Measurements from ENCODE around the gene PTCH2.

Gene PTCH2, protein sequence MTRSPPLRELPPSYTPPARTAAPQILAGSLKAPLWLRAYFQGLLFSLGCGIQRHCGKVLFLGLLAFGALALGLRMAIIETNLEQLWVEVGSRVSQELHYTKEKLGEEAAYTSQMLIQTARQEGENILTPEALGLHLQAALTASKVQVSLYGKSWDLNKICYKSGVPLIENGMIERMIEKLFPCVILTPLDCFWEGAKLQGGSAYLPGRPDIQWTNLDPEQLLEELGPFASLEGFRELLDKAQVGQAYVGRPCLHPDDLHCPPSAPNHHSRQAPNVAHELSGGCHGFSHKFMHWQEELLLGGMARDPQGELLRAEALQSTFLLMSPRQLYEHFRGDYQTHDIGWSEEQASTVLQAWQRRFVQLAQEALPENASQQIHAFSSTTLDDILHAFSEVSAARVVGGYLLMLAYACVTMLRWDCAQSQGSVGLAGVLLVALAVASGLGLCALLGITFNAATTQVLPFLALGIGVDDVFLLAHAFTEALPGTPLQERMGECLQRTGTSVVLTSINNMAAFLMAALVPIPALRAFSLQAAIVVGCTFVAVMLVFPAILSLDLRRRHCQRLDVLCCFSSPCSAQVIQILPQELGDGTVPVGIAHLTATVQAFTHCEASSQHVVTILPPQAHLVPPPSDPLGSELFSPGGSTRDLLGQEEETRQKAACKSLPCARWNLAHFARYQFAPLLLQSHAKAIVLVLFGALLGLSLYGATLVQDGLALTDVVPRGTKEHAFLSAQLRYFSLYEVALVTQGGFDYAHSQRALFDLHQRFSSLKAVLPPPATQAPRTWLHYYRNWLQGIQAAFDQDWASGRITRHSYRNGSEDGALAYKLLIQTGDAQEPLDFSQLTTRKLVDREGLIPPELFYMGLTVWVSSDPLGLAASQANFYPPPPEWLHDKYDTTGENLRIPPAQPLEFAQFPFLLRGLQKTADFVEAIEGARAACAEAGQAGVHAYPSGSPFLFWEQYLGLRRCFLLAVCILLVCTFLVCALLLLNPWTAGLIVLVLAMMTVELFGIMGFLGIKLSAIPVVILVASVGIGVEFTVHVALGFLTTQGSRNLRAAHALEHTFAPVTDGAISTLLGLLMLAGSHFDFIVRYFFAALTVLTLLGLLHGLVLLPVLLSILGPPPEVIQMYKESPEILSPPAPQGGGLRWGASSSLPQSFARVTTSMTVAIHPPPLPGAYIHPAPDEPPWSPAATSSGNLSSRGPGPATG

DNA sequence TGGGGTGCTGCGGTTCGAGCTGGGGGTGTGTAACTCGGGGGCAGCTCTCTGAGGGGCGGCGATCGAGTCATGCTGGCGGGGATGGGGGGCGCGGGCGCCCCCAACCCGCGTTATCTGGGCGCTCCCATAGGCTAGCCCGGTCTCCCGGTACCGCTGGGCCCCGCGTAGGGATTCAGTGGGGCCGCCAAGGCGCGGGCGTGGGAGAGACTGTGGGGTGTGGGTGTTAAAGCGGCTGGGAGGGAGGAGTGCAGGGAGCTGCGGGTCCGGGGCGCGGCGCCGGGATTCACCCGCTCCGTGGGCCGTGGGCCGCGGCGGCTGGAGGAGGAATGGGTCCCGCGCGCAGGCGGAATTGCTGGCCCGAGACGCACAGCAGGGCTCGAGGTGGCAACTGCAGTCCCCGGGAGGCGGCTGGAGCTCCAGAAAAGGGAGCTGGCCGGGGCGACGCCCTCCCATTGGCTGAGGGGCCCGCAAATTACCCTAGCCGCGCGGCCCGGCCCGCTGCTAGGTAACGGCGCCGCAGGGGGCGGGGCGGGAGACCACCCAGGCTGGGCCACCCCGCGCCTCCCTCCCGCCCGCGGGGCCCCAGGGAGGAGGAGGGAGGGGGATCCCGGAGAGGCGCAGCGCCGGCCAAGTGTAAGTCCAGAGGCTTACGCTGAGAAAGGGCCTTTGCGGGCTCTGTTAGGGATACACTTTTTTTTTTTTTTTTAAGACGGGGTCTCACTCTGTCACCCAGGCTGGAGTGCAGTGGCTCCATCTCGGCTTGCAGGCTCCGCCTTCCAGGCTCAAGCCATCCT, at the start of gene PTCH2:
TSS of gene PTCH2 (minus strand) at position 392 of the 794 bp plus-strand sequence. CDS start at position 71, 321 bp downstream.
- DNase-seq, result no peak

GRCh38 chr1:44890007-44890406, 47.0 kb upstream of the PTCH2 start:
- no peak for DNase-seq

GRCh38 chr1:44885406-44885805, 42.4 kb upstream of the PTCH2 start:
- no peak for DNase-seq

GRCh38 chr1:44884746-44885145, 41.7 kb upstream of the PTCH2 start:
- no peak for DNase-seq

GRCh38 chr1:44881011-44881632, 38.1 kb upstream of the PTCH2 start:
- no peak for DNase-seq

DNA sequence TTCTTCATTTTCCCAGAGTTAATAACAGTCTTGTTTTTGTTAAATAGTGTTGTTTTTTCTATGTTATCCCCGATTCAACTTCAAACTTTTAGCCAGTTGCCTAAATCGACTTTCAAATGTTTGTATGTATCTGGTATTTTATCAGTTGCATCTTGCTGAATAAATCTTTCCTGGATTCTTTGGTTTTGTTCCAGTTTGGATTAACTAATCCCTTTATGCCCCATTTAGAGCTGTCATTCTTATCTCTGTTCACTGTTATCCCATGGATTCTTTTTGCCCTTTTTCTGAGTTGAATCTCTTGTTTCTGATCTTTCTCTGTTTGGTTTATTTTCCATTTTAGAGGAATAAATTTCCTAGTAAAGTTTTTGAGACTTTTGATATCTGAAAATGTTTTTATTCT, 31.1 kb upstream of the PTCH2 start:
- no peak for DNase-seq

GRCh38 chr1:44870096-44870495, 27.0 kb upstream of the PTCH2 start:
- DNase-seq, result no peak

DNA sequence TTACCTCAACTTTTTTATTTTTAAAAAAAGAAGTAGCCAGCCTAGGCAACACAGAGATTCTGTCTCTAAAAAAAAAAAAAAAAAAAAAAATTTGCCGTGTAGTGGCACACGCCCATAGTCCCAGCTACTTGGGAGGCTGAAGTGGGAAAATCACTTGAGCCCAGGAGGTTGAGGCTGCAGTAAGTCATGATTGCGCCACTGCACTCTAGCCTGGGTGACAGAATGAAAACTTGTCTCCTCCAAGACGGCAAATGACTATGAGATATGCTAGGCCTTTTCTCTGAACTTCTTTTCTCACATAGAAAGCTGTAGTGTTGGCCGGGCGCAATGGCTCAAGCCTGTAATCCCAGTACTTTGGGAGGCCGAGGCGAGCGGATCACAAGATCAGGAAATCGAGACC, 24.7 kb upstream of the PTCH2 start:
- no peak for DNase-seq

GRCh38 chr1:44862829-44863401, 19.9 kb upstream of the PTCH2 start:
- peak; percentile 26 for DNase-seq

DNA sequence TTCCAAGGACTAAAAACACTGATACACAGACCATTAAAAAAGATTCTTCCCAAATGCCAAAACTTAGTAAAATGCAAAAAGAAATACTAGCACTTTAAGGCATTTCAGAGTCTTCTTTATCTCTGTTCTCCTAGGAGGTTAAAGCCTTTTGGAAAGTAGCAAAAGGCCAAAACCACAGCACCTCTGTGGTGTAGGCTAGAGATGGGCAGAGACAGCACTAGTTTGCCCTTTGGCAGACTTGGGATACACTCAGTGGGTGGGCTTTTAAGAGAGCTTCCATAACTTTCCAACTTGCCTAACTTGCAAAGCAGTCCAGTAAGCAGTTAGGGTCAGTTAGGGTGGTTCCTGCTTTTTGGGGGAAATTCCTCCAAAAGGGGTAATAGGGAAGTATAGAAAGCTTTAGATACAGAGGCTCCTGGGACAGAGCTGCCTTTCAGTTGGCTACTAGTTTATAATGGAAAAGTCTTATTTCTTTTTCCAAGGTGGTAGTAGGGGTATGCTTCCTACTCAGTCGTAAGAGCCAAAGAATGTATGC, 17.9 kb upstream of the PTCH2 start:
- DNase-seq, result peak; percentile 49

DNA sequence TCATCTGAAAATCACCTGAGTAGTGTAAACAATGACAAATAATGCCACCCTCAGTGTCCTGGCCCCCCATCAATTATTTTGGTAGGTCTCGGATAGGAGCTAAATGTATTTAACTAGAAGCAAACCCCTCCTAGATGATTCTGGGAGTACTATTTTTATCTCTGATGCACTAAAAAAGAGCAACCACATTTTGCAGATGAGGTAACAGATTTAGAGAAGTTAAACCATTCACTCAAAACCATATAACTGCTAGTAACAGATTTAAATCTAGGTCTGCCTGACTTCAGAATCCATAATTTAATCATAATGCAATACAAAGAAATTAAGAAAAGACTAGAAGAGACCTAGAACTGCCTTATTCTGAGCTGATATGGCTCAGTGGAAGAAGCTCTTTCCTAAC, 17.3 kb upstream of the PTCH2 start:
- peak; percentile 25 for DNase-seq

DNA sequence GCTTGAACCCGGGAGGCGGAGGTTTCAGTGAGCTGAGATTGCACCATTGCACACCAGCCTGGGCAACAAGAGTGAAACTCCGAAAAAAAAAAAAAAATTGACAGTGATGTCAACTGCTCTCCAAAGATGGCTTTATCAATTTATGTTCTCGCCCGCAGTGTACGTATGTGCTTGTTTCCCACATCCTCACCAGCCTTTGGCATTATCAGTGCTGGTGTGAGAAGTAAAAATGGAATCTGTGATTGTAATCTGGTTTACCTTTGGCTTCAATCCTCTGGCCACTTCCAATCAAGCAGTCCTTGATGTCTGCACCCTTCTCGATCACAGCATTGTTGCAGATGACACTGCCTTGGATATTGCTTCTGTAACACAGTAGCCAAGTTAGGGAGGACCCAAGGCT, 14.4 kb upstream of the PTCH2 start:
- DNase-seq, result no peak

- no peak for DNase-seq
Observed at GRCh38 chr1:44855742-44856141, 12.7 kb upstream of the PTCH2 start.

DNA sequence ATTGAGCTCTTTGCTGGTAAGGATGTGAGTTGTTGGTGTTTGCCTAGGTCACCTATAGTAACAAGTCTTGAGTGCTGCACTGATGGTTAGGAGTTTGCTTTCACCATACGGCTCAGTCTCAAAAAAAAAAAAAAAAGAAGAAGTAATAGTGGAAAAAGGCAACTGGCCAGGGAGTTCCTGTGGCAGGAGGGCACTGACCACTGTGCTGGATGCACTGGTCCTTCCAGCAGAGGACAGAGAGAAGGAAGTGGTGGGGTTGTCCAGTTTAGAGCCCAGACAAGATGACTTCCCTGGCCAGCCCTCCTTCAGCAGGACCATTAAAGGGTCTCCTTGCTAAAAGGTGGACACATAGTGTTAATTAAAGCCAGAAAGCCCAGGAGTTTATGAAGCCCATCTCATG, 11.9 kb upstream of the PTCH2 start:
- DNase-seq, result no peak

GRCh38 chr1:44853201-44853600, 10.1 kb upstream of the PTCH2 start:
- no peak for DNase-seq

GRCh38 chr1:44851308-44851707, 8.3 kb upstream of the PTCH2 start:
- no peak for DNase-seq

- DNase-seq, result no peak
Observed at GRCh38 chr1:44849575-44850132, 6.6 kb upstream of the PTCH2 start.

DNA sequence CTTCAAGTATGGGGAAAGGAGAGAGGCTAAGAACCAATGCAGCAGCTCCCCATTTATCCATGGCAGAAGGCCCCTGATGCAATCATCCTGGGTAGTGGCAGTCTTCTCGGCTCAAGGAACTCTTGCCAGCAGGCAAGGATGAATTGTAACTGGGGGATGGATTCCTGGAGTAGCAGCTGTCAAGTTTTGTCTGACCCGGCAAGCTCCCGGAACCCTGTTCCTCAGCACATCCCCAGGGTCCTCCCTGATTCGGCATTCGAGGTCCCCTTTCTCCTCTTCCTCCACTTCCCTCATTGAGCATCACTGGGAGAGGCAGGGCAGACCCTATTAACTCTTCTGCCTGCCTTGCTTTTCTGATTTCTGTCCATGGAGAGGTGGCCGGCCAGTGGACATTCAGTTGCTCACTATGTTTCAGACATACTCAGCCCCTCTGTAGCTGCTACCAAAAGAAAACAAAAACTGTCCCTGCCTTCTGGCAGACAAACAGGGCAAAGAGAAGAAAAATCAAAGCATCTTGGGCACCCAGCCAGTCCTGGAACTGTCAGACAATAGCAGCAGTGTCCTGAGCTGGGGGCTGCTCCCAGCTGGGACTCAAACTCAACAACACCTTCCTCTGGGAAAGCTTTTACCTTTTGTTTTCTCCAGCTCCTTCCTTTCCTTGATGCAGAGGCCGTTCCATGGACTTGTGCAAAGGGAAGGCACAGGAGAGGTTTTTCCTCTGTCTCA, 5.6 kb upstream of the PTCH2 start:
- no peak for DNase-seq

DNA sequence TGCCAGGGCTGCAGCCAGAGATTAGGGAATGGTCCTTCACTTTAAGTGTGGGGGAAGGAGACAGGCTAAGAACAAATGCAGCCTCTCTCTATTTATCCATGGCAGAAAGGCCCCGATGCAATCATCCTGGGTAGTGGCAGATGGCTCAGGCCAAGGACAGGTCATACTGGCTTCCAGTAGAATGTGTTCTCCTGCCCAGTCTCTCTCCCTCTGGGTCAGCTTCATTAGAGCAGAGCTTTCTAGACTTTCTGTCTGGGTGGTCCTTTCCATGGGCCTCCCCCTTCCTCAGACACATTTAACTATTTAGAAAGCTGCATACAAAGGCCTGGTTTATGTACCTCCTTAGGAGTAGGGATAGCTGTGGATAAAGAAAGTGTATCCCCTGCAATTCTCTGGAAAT, 4.8 kb upstream of the PTCH2 start:
- DNase-seq, result no peak

DNA sequence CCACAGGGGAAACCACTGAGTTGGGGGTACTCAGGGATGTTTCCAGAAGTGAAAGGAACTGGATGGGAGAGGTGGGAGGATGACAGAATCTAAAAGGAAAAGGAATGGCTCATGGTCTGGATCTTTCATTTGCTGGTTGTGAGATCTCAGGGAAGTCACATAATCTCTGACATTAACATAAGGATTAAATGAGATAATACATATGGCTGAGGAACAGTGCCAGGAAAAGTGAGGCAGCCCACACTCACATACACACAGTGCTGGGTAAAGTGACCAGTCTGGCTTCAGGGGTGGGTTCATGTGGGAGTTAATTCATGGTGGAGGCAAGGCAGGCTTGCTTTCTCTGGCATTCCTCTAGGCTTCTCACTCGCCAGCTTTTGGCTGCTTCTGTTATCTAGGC, 3.9 kb upstream of the PTCH2 start:
- no peak for DNase-seq
